ENCODE data around the gene PRKAR2B. TPM values are rescaled to one million over a fixed set of nuclear protein-coding genes. Genes with fewer than 3 reads are reported as not detected.
"Not testable (repeated sequence)": the region's sequence is repeated elsewhere in the genome, so short reads cannot be mapped to it uniquely, and the experiment has no call there.

PRKAR2B gene
- total RNA-seq, 1 donor from 2014 or later, result 20.3 TPM

GRCh38 chr7:107151538-107151937, 107.0 kb downstream of the PRKAR2B start:
- Mint-ChIP-seq H3K4me1 (ENCODE audit: low read depth) (no peaks in the 10 kb centered on the region), H3K4me3 (ENCODE audit: low read depth) (no peak overlapping the region), H3K9me3 (ENCODE audit: low read depth) (no peaks in the 10 kb centered on the region), H3K27ac (no peak overlapping the region), H3K27me3 (no peaks in the 10 kb centered on the region), H3K36me3 (ENCODE audit: insufficient read depth) (peaks cover 5% of the 10 kb centered on the region)
- DNase-seq (ENCODE audit: low spot score, unreplicated experiment), result no peak
- TF ChIP-seq, protein P1, sequence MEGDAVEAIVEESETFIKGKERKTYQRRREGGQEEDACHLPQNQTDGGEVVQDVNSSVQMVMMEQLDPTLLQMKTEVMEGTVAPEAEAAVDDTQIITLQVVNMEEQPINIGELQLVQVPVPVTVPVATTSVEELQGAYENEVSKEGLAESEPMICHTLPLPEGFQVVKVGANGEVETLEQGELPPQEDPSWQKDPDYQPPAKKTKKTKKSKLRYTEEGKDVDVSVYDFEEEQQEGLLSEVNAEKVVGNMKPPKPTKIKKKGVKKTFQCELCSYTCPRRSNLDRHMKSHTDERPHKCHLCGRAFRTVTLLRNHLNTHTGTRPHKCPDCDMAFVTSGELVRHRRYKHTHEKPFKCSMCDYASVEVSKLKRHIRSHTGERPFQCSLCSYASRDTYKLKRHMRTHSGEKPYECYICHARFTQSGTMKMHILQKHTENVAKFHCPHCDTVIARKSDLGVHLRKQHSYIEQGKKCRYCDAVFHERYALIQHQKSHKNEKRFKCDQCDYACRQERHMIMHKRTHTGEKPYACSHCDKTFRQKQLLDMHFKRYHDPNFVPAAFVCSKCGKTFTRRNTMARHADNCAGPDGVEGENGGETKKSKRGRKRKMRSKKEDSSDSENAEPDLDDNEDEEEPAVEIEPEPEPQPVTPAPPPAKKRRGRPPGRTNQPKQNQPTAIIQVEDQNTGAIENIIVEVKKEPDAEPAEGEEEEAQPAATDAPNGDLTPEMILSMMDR (IDR thresholded peaks at IDR 0.05; ENCODE audit: unreplicated experiment), result no peak

DNA sequence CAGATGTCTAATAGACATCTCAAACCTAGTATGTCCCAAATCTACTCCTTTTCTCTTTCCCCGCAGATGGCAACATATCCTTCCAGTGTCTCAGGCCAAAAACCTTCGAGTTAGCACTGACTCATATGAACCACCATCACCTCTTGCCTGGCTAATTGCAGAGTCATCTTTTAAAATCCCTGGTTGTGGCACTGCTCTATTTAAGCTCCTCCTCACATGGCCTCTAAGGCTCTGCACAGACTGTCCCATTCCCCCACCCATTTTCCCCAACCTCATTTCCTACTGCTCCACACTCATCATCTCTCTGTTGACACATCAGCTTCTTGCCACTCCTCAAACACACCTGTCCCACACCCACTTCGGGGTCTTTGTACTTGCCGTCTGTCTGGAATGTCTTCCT, 107.5 kb downstream of the PRKAR2B start:
- no peak overlapping the region for H3K4me3 Mint-ChIP-seq (ENCODE audit: low read depth)
- TF ChIP-seq, protein P1 (IDR thresholded peaks at IDR 0.05; ENCODE audit: unreplicated experiment), result no peak
- DNase-seq (ENCODE audit: low spot score, unreplicated experiment), result no peak
- H3K27me3 Mint-ChIP-seq, result no peaks in the 10 kb centered on the region
- H3K4me1 Mint-ChIP-seq (ENCODE audit: low read depth), result no peaks in the 10 kb centered on the region
- peaks cover 9% of the 10 kb centered on the region for H3K36me3 Mint-ChIP-seq (ENCODE audit: insufficient read depth)
- H3K27ac Mint-ChIP-seq, result no peak overlapping the region
- H3K9me3 Mint-ChIP-seq (ENCODE audit: low read depth), result no peaks in the 10 kb centered on the region

GRCh38 chr7:107154826-107155225, 110.3 kb downstream of the PRKAR2B start:
- no peaks in the 10 kb centered on the region for H3K4me1 Mint-ChIP-seq (ENCODE audit: low read depth)
- H3K4me3 Mint-ChIP-seq (ENCODE audit: low read depth), result no peak overlapping the region
- no peaks in the 10 kb centered on the region for H3K9me3 Mint-ChIP-seq (ENCODE audit: low read depth)
- DNase-seq (ENCODE audit: low spot score, unreplicated experiment), result no peak
- H3K27ac Mint-ChIP-seq, result no peak overlapping the region
- peaks cover 12% of the 10 kb centered on the region for H3K36me3 Mint-ChIP-seq (ENCODE audit: insufficient read depth)
- no peaks in the 10 kb centered on the region for H3K27me3 Mint-ChIP-seq
- TF ChIP-seq, protein P1 (IDR thresholded peaks at IDR 0.05; ENCODE audit: unreplicated experiment), result no peak

DNA sequence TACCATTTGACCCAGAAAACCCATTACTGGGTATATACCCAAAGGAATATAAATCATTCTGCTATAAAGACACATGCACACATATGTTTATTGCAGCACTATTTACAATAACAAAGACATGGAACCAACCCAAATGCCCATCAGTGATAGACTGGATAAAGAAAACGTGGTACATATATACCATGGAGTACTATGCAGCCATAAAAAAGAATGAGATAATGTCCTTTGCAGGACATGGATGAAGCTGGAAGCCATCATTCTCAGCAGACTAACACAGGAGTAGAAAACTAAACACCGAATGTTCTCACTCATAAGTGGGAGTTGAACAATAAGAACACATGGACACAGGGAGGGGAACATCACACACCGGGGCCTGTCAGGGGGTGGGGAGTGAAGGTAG, 111.2 kb downstream of the PRKAR2B start:
- not testable (repeated sequence) for DNase-seq (ENCODE audit: low spot score, unreplicated experiment); H3K27me3 Mint-ChIP-seq; H3K27ac Mint-ChIP-seq; H3K4me1 Mint-ChIP-seq (ENCODE audit: low read depth); H3K9me3 Mint-ChIP-seq (ENCODE audit: low read depth); H3K4me3 Mint-ChIP-seq (ENCODE audit: low read depth)
- peaks cover 12% of the 10 kb centered on the region for H3K36me3 Mint-ChIP-seq (ENCODE audit: insufficient read depth)

GRCh38 chr7:107157091-107157490, 112.6 kb downstream of the PRKAR2B start:
- peaks cover 12% of the 10 kb centered on the region for H3K36me3 Mint-ChIP-seq (ENCODE audit: insufficient read depth)
- no peak overlapping the region for H3K4me3 Mint-ChIP-seq (ENCODE audit: low read depth)
- DNase-seq (ENCODE audit: low spot score, unreplicated experiment), result no peak
- no peaks in the 10 kb centered on the region for H3K4me1 Mint-ChIP-seq (ENCODE audit: low read depth)
- no peak overlapping the region for H3K27ac Mint-ChIP-seq
- no peaks in the 10 kb centered on the region for H3K9me3 Mint-ChIP-seq (ENCODE audit: low read depth)
- no peaks in the 10 kb centered on the region for H3K27me3 Mint-ChIP-seq
- TF ChIP-seq, protein P1 (IDR thresholded peaks at IDR 0.05; ENCODE audit: unreplicated experiment), result no peak

DNA sequence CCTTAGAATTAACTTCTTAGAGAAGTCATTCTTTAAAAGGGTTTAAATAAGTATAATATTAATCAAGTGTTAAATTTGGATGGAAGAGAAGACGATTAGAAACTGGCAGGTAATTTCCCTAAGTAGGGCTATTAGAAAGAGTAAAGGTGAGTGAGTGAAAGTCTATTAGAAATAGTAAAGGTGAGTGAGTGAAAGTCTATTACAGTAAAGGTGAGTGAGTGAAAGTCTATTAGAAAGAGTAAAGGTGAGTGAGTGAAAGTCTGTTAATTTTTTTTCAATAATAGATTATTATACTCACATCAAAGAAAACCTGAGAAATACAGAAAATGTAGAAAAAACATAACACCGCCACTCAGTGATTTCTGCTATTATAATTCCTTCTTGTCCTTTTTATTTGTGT, 113.5 kb downstream of the PRKAR2B start:
- Mint-ChIP-seq H3K27ac (no peak overlapping the region), H3K4me1 (ENCODE audit: low read depth) (no peaks in the 10 kb centered on the region), H3K27me3 (no peaks in the 10 kb centered on the region), H3K9me3 (ENCODE audit: low read depth) (no peaks in the 10 kb centered on the region), H3K4me3 (ENCODE audit: low read depth) (no peak overlapping the region), H3K36me3 (ENCODE audit: insufficient read depth) (peaks cover 12% of the 10 kb centered on the region)
- TF ChIP-seq, protein P1 (IDR thresholded peaks at IDR 0.05; ENCODE audit: unreplicated experiment), result no peak
- no peak for DNase-seq (ENCODE audit: low spot score, unreplicated experiment)
